OCI-M1 (cell line): ENCODE measurements around the gene RAB3IP.

Experiments
- DNase-seq: peaks from one replicate; lab custom pipeline; 2025; lab: John Stamatoyannopoulos, UW

Gene RAB3IP, protein sequence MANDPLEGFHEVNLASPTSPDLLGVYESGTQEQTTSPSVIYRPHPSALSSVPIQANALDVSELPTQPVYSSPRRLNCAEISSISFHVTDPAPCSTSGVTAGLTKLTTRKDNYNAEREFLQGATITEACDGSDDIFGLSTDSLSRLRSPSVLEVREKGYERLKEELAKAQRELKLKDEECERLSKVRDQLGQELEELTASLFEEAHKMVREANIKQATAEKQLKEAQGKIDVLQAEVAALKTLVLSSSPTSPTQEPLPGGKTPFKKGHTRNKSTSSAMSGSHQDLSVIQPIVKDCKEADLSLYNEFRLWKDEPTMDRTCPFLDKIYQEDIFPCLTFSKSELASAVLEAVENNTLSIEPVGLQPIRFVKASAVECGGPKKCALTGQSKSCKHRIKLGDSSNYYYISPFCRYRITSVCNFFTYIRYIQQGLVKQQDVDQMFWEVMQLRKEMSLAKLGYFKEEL

GRCh38 chr12:69738351-69739286 lies at the start of gene RAB3IP:
TSS of gene RAB3IP (plus strand) at chr12:69738860. CDS start at chr12:69755409, 16,549 bp downstream.
- DNase-seq, result peak; percentile 93

DNA sequence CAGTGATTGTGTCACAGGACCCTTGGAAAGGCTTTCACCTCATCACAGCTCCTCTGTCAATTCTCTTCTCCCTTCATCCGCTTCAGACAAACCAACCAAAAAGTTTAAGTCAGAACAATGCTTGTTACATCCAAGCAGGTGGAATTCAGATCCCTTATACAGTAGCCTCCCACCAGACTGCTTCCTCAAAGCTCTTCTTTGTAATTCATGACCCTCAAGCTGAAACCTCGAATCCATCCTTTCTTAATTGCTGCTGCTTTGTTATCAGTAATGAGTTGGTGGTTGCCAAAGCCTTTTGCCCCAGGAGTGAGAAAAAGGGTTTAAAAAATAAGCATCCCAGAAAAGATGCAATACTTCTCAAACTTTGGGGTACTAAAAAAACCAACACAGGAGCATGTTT lies 49.0 kb upstream of the RAB3IP start:
- DNase-seq, result no peak

DNA sequence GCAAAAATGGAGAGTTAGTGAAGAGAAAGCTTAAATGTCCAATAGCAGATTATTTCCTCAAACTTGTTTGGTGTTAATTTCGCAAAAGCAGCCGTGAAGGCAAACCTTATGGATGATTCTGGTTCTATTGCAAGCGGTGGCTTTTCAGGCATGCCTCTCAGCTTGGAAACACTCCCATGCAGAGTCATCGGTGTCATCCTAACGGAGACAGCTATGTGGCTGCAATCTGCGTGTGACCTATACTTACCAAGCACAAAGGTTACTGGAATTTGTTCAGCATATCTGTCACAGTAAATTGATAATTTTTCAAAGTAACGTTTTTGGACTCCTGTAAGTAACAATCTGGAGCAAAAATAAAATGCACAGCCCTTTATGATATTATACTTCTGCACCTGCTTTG lies 44.5 kb upstream of the RAB3IP start:
- DNase-seq, result no peak

- DNase-seq, result no peak
These were observed 40.6 kb upstream of the RAB3IP start for GRCh38 chr12:69698054-69698453.

DNA sequence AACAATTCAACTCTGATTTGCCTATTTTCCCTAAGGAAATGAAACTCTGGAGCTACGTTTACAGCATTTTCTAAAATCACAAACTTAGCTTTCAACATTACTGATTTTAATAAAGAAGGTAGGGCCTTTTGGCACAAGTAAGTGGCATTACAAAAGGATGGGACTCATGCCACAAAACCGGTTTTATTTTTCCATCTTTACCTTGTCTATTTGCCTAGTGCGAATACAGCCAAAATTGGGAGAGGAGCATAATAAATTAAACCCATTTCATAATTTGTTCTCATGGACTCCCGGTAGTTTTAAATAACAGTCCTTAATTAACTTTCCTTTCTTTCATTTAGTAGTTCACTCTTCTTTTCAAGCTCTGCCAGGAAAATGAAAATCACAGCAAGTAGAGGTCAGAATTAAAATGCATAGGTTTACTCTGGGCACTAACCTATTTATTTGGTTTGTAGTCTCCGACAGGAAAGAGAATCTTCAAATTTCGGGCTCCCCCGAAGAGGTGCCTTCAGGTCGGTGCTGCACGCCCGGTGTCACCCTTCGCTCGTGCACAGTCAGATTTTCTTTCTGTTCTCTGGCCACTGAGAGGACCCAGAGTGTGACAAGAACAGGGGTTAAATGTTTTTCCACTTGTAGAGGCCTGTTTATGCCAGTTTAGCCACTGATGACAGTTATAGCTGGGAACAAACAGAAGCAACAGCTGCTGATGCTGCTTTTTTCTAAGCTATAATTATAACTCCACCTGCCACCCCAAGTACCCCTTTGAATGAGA lies 39.7 kb upstream of the RAB3IP start, which contains the start of gene BEST3:
BEST3 (minus strand) TSS at position 535 of the 772 bp plus-strand sequence. CDS start 1,505 bp downstream, outside the sequence.
- DNase-seq, result no peak

- no peak for DNase-seq
These were observed 36.8 kb upstream of the RAB3IP start for GRCh38 chr12:69701826-69702225.

DNA sequence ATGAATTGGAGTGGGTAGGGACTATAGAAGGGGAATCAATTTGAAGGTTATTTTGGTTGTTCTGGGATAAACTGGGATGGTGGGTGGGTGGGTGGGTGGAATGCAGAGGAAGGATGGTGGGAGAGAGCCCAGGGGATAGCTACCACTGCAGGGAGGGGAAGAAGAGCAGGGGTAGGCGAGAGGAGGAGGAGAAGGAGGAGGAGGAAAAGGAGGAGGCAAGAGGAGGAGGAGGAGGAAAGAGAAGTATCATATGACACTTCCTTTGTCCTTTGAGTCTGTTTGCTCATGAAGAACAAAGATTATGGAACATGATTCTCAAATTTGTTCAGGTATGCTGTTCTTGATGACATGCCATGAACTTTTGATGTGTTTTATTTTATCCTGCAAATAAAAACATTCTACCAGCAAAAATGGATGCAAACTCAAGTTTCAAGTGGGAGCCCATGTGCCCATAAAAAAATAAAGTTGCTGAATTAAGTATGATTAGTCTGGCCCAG lies 35.5 kb upstream of the RAB3IP start:
- DNase-seq, result no peak

- no peak for DNase-seq
These were observed 34.3 kb upstream of the RAB3IP start for GRCh38 chr12:69704357-69704756.

- DNase-seq, result no peak
These were observed 30.0 kb upstream of the RAB3IP start for GRCh38 chr12:69708649-69709048.

DNA sequence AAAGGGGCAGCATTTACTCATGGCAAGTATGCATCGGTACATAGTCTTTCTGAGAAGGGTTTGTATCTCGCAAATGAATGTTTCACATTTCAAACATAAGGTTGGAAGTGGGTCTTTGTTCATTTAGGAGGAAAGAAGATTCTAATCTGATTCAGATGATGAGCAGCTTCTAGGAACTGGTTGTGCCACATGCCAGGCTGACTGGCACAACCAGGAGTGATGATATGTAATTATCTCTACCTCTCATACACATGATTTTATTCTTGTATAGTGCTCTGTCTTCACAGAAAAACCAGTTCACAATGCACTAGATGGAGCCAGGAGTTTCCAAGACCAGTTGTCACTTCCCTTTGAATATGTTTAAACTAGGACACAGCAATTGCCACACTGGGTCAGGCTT lies 25.8 kb upstream of the RAB3IP start:
- DNase-seq, result no peak

- no peak for DNase-seq
These were observed 24.1 kb upstream of the RAB3IP start for GRCh38 chr12:69714542-69714941.

GRCh38 chr12:69719336-69720316 lies 19.0 kb upstream of the RAB3IP start:
- DNase-seq, result no peak

DNA sequence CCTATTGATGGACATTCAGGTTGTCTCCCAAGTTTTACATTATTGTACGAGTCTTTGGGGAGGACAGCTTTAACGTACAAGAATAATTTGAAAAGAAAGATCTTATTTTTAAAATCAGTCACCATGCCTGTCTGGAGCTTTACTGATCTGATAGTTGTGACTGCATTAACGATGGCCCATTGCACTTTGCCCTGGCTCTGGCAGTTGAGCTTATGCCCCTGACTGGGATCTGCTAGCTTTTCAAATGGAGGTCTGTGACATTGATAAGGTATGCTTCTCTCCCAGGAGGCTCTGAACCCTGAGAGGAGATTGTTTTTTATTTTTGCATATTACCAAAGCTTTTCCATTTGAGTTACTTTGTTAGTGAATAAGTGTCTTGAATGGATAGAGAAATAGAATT lies 17.9 kb upstream of the RAB3IP start:
- DNase-seq, result no peak

DNA sequence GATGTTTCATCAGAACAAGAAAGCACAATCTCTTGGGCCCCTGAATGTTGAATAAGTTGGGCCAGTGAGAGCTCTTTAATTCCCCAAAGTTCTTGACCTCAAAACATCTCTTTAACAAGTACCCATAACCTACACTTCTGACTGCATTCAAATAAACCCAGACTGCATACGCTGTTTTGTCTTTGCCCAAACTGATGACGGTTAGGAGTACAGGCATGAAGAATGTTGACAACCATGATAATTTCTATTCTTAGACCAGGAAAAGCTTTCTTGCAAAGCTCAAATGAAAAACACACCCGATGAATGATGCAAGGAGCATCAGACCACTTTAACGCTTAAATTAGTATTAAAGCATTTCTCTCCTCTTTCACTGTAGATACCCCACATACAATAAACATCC lies 11.7 kb upstream of the RAB3IP start:
- no peak for DNase-seq

DNA sequence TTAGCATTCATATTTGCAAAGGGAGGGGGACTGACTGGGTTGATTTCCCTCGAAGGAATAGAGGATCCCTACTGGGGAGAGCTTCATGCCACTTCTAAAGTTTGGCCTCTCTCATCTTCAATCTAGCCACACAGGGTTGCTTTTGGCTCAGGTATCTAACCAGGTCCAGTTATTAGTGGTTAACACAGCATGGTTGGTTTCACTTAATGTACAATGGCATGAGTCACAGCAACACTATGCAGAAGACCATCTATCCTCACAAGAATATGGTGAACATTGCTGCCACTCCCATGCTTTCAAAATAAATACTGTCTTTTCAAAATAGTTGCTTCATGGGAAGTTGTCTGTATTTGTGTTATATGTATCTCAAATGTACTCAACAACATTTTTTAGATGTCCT lies 6.6 kb upstream of the RAB3IP start:
- no peak for DNase-seq

DNA sequence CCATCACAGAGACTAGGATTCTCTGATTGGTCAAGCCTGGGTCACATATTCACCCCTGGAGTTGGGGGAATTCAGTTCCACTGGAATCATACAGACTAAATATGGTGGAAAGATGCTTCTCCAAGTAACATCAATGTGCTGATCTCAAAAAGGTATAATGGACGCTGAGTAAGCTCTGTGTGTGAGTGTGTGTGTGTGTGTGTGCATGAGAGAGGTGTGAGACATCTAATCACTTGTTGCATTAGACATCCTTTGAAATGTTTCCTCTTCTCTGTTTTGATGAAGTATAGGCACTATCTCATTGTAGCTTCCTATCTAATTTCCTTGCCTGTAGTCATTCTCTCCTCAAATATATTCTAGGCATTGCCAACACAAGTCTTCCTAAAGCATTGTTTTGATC lies 5.0 kb upstream of the RAB3IP start:
- DNase-seq, result no peak

DNA sequence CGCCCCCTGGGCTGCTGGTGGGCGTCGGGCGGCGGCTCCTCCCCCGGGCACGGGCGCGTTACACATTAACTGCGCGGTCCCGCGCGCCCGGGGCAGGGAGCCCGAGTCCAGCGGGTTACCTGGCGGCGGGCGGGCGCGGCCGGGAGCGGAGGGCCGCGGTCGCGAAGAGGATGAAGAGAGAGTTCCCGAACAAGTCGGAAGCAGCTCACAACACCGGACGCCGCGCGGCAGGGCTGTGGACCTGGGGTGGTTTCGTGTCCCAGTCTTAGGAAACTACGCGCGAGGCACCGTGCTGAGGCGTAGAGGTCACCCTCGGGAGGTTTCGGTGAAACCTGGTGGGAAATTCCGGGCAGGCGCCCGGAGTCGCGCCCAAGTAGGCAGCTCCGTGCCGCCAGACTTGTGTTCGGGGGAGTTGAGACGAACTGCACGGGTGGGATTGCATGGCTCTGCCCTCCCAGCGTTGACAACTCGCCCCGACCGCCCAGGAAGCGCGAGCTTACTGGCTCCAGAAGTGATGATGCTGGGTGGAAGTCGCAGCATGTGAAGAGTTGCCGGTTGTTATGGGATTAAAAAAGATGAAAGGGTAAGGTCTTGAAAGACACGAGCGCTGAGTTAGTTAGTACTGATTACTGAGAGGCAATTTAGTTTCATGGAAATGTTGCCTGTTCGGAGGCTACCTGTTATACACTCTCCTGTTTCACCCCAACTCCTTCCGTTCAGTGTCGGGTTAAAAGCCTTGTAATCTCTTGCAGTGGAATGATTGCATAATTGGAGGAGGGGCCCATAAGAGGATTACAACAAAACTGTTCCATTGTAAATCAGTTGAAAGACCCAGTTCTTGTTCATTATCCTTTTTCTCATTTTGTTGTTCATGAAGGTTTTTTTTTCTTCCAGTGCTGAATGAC lies 879 bp downstream of the RAB3IP start:
- peak; percentile 76 for DNase-seq

- DNase-seq, result no peak
These were observed 5.4 kb downstream of the RAB3IP start for GRCh38 chr12:69744109-69744508.

- no peak for DNase-seq
These were observed 12.8 kb downstream of the RAB3IP start for GRCh38 chr12:69751476-69751875.
